TTC549 (cell line): ENCODE measurements around the gene SULF2.

Source experiments
- FAIRE-seq: peaks from 2 replicates; lab custom pipeline; 2012; peaks lifted over from hg19 to GRCh38; lab: Jason Lieb, UNC

Gene SULF2

GRCh38 chr20:47708953-47709833, 76.1 kb downstream of the SULF2 start:
- no peak for FAIRE-seq

- FAIRE-seq, result no peak
Measured at GRCh38 chr20:47708140-47708807, 77.0 kb downstream of the SULF2 start.

GRCh38 chr20:47706345-47706744, 78.9 kb downstream of the SULF2 start:
- no peak for FAIRE-seq

DNA sequence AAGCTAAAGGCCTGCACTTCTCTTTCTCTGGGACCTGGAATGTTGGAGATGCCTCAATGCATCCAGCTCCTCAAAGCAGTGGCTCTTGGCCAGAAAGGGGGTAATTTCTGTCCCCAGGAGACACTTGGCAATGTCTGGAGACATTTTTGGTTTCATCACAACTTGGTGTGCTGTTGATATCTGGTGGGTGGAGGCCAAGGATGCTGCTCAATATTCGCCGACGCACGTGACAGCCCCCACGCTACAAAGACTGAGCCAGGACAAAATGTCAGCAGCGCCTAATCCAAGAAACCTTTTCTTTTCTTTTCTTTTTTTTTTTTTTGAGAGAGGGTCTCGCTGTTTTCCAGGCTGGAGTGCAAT, 79.8 kb downstream of the SULF2 start:
- no peak for FAIRE-seq

DNA sequence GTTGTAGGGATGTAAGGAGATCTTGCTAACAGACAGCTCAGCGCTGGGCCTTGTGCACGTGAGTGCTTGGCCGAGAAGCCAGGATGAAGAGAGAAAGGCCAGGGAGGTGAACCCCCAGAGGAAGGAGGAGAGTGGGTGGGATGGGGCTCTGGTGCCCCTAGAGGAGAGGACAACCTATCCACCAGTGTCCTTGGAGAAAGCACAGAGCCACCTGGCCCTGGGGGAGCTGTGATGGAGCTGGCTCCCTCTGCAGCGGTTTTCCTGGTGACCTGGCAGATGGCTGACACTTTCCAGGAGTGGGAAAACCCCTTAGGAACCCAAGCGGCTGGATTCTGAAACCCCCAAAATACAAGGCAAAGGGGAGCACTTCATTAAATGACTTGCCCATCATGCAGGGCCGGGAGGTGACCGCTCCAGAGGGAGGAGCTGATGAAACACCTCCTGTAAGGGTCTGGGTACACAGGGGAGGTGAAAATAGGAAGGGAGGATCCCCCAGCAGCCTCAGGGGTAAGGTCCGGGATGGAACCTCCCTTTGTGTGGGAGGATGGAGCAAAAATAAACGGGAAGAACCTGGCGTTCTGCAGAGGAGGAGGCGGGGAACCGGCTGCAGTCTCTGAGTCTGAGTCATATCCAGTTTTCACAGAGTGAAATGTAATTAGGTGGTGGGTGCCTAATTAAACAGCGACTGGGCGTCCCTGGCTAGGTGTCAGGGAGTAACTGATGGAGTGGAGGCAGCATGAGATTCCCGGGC, 80.4 kb downstream of the SULF2 start:
- FAIRE-seq, result no peak

GRCh38 chr20:47703748-47704147, 81.5 kb downstream of the SULF2 start:
- no peak for FAIRE-seq

- FAIRE-seq, result no peak
Measured at GRCh38 chr20:47701612-47702011, 83.7 kb downstream of the SULF2 start.

DNA sequence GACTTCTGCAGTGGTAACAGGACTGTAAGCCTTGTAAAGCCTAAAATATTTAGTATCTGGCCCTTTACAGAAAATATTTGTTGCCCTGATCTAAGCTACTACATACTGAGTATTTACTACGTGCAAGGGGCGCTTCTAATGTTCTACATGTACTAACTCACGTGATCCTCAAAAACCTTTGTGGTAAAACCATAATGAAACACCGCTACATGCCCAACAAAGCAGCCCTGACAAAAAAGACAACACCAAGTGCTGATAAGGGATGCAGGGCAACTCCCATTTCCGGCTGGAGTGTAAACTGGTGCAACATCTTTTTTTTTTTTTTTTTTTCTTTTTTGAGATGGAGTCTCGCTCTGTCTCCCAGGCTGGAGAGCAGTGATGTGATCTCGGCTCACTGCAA, 85.0 kb downstream of the SULF2 start:
- FAIRE-seq, result no peak

DNA sequence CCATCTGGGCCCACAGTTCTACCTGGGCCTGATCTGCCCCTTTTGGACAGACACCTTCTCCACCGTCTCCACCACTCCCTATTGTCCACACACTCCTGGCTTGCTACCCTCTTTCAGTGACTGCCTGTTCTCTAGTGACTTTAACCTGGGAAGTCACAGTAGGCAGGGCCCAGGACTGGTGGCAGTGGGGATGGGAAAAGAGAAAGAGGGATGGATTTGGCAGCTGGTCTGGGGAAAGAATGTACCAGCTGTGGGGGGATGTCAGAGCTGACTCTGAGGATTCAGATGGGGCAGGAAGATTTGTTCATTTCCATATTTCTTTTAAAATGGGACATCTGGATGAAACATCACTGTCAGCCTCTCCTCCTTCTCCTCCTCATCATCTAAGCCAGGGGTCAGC, 85.5 kb downstream of the SULF2 start:
- no peak for FAIRE-seq

GRCh38 chr20:47698142-47698541, 87.1 kb downstream of the SULF2 start:
- FAIRE-seq, result no peak

GRCh38 chr20:47696856-47697255, 88.4 kb downstream of the SULF2 start:
- no peak for FAIRE-seq

DNA sequence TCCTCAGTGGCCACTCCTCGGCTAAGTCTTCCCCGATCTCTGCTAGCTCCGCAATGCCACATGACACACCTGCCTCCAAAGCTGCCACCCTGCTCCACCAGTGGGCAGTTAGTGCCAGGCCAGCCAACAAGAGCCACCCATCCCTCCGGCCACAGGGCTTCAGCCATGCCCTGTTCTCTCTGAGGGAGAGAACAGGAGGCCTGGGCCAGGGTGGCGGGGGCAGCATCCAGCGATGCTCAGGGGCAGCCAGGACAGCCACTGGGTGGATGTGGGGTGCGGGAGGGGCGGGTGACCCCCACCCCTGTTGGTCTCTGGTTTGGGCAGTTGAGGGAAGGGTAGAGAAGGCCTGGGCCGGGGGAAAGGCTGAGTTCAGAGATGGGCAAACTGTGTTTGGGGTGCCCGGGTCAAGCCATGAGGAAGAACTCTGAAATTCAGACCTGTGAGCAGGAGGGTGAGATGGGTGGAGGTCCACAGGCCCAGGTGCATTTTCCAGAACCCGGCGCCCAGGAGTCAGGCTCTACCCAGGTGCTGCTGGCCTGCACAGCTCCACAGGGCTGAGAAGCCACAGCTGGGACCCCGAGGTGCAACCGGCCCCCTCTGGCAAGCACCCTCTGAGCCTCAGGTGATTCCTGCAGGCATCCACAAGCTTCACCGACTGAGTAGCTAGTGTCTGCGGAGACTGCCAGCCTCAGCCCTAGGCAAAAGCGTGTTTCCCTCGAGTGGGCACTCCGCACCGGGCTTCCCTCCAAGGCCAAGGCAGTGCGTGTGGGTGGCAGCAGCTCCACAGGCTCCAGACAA, 91.1 kb downstream of the SULF2 start:
- no peak for FAIRE-seq

GRCh38 chr20:47691625-47692024, 93.7 kb downstream of the SULF2 start:
- FAIRE-seq, result no peak

GRCh38 chr20:47689731-47690130, 95.5 kb downstream of the SULF2 start:
- FAIRE-seq, result no peak

GRCh38 chr20:47688385-47689381, 96.6 kb downstream of the SULF2 start:
- no peak for FAIRE-seq

DNA sequence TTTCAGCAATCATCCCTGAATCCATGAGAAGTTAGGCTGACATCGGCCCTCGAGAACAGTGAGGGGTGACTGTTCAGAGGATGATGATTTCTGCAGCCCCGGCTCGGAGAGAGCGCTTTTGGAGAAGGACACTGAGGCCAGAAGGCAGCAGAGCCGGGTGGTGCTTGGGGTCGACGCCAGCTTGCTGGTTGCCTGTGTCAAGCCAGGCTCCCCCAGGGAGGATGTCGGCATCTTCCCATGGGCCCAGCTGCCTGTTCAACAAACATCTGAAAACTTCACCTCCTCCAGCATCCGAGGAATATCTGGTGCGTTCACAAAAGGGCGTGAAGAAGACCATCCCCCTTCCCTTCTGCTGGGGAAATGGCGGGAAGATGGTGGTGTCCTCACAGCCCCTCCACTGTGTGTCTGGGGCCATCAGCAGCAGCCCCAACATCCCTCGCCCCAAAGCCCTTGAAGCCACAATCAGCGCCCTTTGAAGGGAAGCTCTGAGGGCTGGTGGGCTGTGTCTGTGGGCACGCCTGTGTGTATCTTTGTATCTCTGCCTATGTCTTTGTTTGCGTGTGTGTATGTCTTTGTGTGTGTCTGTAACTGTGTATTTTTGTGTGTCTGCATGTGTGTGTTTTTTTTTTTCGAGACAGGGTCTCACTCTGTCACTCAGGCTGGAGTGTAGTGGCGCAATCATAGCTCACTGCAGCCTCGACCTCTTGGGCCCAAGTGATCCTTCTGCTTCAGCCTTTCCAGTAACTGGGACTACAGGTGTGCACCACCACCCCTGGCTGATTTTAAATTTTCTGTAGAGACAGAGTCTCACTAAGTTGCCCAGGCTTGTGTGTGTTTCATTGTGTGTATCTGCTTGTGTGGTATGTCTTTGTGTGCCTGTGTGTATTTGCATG, 97.9 kb downstream of the SULF2 start:
- no peak for FAIRE-seq

DNA sequence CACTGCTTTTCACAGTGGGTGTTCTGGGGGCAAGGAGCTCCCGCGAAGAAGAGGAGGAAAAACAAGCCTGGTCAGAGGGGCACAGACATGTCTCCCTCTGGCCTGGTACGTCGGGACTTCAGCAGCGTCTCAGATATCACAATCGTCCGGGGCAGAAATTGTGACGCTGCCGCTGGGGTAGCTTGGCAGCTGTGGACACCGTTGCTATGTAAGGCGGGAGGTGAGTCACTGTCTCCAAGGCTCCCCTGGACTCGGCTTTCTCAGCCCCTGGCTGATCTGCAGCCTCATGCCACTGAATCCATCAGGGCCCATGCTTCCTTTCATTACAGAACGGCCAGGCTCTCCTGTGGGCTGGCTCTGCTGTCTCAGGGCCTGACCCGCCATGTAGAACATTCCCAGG, 98.7 kb downstream of the SULF2 start:
- no peak for FAIRE-seq

- no peak for FAIRE-seq
Measured at GRCh38 chr20:47684306-47685080, 100.8 kb downstream of the SULF2 start.

GRCh38 chr20:47682916-47683315, 102.4 kb downstream of the SULF2 start:
- FAIRE-seq, result no peak
